ENCODE results near the gene NEUROG1. TPM values are rescaled to one million over a fixed set of nuclear protein-coding genes. Genes with fewer than 3 reads are reported as not detected.

NEUROG1 gene, protein sequence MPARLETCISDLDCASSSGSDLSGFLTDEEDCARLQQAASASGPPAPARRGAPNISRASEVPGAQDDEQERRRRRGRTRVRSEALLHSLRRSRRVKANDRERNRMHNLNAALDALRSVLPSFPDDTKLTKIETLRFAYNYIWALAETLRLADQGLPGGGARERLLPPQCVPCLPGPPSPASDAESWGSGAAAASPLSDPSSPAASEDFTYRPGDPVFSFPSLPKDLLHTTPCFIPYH
- not detected for total RNA-seq

DNA sequence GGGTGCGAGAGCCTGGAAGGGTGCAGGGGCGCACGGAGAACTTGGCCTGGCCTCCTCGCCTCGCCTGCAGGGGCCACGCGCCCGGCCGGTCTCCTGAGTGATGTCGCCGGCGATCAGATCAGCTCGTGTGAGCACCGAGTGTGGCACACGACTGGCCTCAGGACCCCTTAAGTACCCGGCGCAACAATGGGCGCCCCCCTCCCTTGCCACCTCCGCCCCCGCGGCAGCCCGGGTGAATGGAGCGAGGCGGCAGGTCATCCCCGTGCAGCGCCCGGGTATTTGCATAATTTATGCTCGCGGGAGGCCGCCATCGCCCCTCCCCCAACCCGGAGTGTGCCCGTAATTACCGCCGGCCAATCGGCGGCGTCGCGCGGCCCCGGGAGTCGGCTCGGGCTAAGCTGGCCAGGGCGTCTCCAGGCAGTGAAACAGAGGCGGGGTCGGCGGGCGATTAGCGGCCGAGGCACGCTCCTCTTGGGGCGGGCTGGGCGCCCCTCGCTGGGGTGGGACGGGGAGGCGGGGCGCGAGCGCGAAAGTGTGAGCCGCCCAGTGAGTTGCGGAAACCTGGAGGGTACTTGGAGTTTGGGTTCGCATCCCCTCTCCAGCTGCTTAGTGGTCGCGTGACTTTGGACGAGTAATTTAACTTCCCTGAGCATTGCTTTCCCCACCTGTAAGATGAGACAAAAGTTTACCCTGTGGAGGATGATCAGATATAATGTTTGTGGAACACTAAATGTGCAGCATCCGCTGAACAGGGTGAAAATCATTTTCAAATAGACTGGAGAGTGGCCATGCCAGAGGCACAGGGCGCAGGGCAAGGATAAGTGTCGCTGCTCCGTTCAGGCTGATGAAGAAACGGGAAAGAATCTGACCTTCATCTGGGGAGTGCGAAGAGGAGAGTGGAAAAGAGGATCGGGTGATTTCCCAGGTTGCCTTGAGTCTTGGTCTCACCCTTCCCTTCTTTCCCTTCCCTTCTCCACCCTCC lies at the start of gene NEUROG1:
TSS of gene NEUROG1 (minus strand) at position 145 of the 982 bp plus-strand sequence. CDS start 274 bp downstream, outside the sequence.
- H3K4me3 ChIP-seq, result peak within 1 kb of the TSS in 3 of 4 donors; percentile 25 to 34 (median 28)
- H3K9me3 ChIP-seq, result no peaks in the 10 kb centered on the region
- in situ Hi-C loops (cut with MboI; ENCODE audit: low sequenced_read_pairs in 4 of 4), result no loop called here
- DNase-seq (no peak), ATAC-seq (no peak)
- H3K4me1 ChIP-seq, result peaks cover 0 to 4% of the 10 kb centered on the region in 2 donors
- H3K27ac ChIP-seq, result no peak within 1 kb of the TSS
- intact Hi-C loops (cut with DNase I; ENCODE audit: low total_unique reads), result no loop called here
- TF ChIP-seq POLR2A (IDR thresholded peaks at IDR 0.05), result no peak
- TF ChIP-seq, protein P1, sequence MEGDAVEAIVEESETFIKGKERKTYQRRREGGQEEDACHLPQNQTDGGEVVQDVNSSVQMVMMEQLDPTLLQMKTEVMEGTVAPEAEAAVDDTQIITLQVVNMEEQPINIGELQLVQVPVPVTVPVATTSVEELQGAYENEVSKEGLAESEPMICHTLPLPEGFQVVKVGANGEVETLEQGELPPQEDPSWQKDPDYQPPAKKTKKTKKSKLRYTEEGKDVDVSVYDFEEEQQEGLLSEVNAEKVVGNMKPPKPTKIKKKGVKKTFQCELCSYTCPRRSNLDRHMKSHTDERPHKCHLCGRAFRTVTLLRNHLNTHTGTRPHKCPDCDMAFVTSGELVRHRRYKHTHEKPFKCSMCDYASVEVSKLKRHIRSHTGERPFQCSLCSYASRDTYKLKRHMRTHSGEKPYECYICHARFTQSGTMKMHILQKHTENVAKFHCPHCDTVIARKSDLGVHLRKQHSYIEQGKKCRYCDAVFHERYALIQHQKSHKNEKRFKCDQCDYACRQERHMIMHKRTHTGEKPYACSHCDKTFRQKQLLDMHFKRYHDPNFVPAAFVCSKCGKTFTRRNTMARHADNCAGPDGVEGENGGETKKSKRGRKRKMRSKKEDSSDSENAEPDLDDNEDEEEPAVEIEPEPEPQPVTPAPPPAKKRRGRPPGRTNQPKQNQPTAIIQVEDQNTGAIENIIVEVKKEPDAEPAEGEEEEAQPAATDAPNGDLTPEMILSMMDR (IDR thresholded peaks at IDR 0.05 in 4 of 5, conservative IDR thresholded peaks at IDR 0.05 in 1 of 5), result no peak
- H3K27me3 ChIP-seq, result peaks cover 66 to 80% (median 77%) of the 10 kb centered on the region in 3 donors
- no peaks in the 10 kb centered on the region for H3K36me3 ChIP-seq

DNA sequence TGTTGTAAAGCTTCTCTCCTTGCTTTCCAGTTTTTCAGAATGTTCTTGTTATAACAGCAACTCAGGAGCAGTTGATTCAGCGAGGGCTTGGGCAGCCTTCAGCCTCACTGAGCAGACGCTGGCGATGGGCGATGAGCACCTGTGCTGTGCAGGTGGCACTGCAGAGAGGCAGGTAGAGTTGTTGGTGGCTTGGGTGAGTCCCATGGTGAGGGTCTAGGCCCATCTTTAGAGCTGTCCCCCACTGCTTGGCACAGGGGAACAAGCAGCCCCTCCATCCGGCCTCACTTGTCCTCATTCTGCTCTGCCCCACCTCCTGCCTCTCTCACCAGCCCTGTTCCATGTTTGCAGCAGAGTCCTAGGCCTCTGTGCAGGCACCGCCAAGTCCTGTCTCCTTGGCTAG lies 49.2 kb upstream of the NEUROG1 start:
- intact Hi-C loops (cut with DNase I; ENCODE audit: low total_unique reads) (no loop called here), in situ Hi-C loops (cut with MboI; ENCODE audit: low sequenced_read_pairs in 4 of 4) (no loop called here)
- DNase-seq (no peak), ATAC-seq (no peak)
- H3K9me3 ChIP-seq, result no peaks in the 10 kb centered on the region
- H3K4me3 ChIP-seq, result no peak overlapping the region
- H3K27ac ChIP-seq, result no peak overlapping the region
- no peaks in the 10 kb centered on the region for H3K4me1 ChIP-seq
- peaks cover 8 to 16% (median 9%) of the 10 kb centered on the region in 3 donors for H3K27me3 ChIP-seq
- H3K36me3 ChIP-seq, result no peaks in the 10 kb centered on the region
- TF ChIP-seq POLR2A (IDR thresholded peaks at IDR 0.05), result no peak
- TF ChIP-seq, protein P1 (IDR thresholded peaks at IDR 0.05 in 4 of 5, conservative IDR thresholded peaks at IDR 0.05 in 1 of 5), result no peak

- H3K4me3 ChIP-seq, result no peak overlapping the region
- intact Hi-C loops (cut with DNase I; ENCODE audit: low total_unique reads), result no loop called here
- no peak for TF ChIP-seq POLR2A (IDR thresholded peaks at IDR 0.05)
- TF ChIP-seq, protein P1 (IDR thresholded peaks at IDR 0.05 in 4 of 5, conservative IDR thresholded peaks at IDR 0.05 in 1 of 5), result no peak
- ATAC-seq, result no peak
- H3K36me3 ChIP-seq, result no peaks in the 10 kb centered on the region
- peaks cover 11 to 22% (median 16%) of the 10 kb centered on the region in 3 donors for H3K27me3 ChIP-seq
- in situ Hi-C loops (cut with MboI; ENCODE audit: low sequenced_read_pairs in 4 of 4), result no loop called here
- DNase-seq, result no peak
- H3K4me1 ChIP-seq, result no peaks in the 10 kb centered on the region
- no peaks in the 10 kb centered on the region for H3K9me3 ChIP-seq
- no peak overlapping the region for H3K27ac ChIP-seq
These were observed 48.5 kb upstream of the NEUROG1 start for GRCh38 chr5:135584276-135584675.

DNA sequence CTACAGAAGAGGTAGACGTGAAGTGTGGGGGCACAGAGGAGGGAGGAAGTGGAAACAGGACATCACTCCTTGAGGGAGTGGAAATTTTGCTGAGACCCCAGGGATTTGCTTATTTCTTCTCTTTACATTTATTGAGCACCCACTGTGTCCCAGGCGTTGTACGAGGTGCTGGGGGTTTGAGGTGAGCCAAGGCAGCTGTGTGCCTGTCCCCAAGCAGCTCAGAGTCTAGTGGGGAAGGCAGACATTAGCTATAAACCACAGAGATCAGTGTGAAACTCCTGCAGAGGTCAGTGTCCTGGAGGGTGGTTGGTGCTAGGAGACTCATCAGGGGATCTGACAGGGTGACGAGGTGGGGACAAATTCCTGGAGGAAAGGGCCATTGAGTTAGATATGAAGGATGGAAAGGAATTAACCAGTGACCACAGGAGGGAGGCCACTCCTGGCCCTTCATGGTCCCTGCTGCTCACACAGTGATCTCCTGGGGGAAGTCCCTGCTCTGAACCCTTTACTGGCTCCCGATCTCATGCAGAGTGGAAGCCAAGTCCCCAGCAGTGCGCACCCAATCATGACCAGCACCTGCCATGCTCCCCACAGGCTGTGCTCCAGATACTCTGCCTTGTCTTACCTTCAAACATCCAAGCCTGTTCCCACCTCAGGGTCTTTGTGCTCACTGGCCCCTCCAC lies 46.5 kb upstream of the NEUROG1 start:
- H3K27ac ChIP-seq, result no peak overlapping the region
- intact Hi-C loops (cut with DNase I; ENCODE audit: low total_unique reads), result no loop called here
- in situ Hi-C loops (cut with MboI; ENCODE audit: low sequenced_read_pairs in 4 of 4), result no loop called here
- ATAC-seq (no peak), DNase-seq (no peak)
- H3K4me3 ChIP-seq, result no peak overlapping the region
- TF ChIP-seq, protein P1 (IDR thresholded peaks at IDR 0.05 in 4 of 5, conservative IDR thresholded peaks at IDR 0.05 in 1 of 5), result no peak
- no peak for TF ChIP-seq POLR2A (IDR thresholded peaks at IDR 0.05)
- H3K4me1 ChIP-seq, result no peaks in the 10 kb centered on the region
- no peaks in the 10 kb centered on the region for H3K9me3 ChIP-seq
- H3K27me3 ChIP-seq, result peaks cover 28 to 42% (median 36%) of the 10 kb centered on the region in 3 donors
- no peaks in the 10 kb centered on the region for H3K36me3 ChIP-seq

All from gastrocnemius medialis (tissue), 4 donors.